Measurements from ENCODE around the gene NXT2.
"Not testable (repeated sequence)": the region's sequence is repeated elsewhere in the genome, so short reads cannot be mapped to it uniquely, and the experiment has no call there.

Gene NXT2

DNA sequence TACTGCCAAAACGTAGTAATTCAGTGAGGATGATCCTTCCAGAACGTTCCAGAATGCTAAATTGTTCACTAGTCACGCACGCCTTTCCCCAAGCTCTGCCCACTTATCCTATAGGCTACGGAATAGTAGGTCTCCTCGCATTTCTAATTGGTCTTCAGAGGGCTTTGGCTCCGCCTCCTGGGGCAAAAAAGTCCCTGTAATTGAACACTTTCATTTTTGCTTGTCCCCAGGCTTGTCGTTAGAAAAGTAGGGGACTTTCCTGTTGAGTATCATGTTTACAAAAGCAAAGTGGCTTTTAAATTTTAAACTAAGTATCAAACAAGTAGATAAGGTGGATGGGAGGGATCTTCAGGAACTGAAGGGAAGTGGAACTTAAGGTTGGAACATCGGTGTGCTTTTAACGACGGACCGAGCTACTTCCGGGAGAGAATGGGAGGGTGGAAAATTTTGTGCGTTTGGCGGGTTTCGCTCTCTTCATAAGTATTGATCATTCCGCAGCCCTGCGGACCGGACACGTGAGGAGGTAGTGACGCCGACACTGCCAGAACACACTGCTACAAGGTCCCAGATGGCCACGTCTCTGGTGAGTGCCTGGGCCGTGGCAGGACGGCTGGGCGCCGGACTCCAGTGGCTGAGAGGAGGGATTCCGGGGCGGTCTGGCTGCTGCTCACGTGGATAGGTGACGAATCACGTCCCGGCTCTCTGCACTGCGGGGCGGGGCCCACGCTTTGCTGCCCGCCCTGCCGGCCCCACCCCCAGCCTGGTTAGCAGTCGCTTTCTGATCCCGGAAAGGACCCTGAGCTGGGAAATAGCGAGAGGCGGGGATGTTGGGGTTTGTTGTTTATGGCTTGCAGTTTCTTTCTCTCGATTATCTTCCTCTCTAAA lies at the start of gene NXT2:
NXT2 (plus strand) TSS at position 406 of the 885 bp plus-strand sequence; CDS start at position 569, 163 bp downstream.
- FAIRE-seq, result no peak

DNA sequence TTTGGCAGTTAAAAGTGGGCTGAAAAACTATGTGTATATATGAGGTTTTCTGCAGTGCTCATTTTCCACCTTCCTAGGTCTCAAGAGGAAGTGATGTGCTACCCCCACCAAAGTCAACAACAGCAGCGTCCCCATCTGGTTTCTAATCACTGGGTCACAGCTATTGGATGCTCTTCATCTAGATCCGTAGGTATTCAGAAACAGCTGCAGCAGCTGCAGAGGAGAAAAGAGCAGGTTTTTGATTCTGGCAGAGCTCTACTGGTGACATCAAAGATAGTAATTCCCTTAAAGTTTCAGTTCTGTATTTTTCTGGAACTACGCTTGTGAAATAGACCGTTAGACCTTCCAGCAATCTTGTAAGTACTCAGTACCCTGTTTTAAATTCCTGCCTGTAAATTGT lies 49.0 kb upstream of the NXT2 start:
- no peak for FAIRE-seq

- FAIRE-seq, result no peak
Observed at GRCh38 chrX:109489174-109489573, 47.5 kb upstream of the NXT2 start.

DNA sequence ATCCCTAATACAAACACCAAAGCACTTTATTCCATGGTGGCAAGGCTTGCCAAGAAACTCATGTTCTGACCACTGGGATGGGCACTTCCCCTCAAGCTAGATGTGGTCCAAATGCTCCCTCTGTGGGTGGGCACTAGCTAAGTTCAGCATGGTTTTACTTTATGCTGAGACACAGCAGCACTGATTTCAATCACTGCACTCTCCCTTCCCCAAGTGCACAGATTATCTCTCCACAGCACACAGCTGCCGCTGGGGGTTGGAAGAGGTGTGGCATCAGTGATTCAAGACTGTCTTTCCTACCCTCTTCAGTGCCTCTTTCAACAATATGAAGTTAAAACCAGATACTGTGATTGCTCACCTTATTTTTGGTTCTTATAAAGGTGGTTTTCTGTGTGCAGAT lies 38.2 kb upstream of the NXT2 start:
- no peak for FAIRE-seq

- no peak for FAIRE-seq
Observed at GRCh38 chrX:109501176-109501575, 35.5 kb upstream of the NXT2 start.

- FAIRE-seq, result no peak
Observed at GRCh38 chrX:109508915-109509314, 27.7 kb upstream of the NXT2 start.

- no peak for FAIRE-seq
Observed at GRCh38 chrX:109511113-109511512, 25.5 kb upstream of the NXT2 start.

- no peak for FAIRE-seq
Observed at GRCh38 chrX:109519001-109519400, 17.6 kb upstream of the NXT2 start.

- FAIRE-seq, result no peak
Observed at GRCh38 chrX:109533005-109533404, 3.6 kb upstream of the NXT2 start.

GRCh38 chrX:109533631-109534030 lies 3.0 kb upstream of the NXT2 start:
- FAIRE-seq, result no peak

- no peak for FAIRE-seq
Observed at GRCh38 chrX:109534933-109535332, 1.7 kb upstream of the NXT2 start.

DNA sequence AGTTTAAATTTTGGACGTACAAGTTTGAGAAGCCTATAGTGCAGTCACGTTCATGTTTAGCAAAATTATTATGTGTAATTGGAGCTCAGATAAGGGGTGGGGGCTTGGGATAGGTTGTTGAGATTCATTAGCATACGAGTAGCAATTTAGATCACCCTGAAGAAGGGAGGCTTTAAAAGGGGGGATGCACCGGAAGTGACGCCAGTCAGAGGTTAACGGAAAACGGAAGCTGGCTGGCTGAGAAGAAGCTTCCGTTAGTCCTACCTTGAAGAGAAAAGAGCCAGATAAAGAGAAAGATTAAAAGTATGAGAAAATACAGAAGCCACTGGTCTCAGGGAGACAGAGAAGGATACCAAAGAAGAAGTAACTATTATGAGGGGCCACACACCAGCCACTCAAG lies 1.1 kb upstream of the NXT2 start:
- no peak for FAIRE-seq

- FAIRE-seq, result no peak
Observed at GRCh38 chrX:109537324-109537665, 651 bp downstream of the NXT2 start.

DNA sequence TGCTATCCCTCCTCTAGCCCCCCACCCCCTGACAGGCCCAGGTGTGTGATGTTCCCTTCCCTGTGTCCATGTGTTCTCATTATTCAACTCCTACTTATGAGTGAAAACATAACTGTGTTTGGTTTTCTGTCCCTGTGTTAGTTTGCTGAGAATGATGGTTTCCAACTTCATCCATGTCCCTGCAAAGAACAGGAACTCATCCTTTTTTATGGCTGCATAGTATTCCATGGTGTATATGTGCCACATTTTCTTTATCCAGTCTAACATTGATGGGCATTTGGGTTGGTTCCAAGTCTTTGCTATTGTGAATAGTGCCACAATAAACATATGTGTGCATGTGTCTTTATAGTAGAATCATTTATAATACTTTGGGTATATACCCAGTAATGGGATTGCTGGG lies 2.4 kb downstream of the NXT2 start:
- FAIRE-seq, result not testable (repeated sequence)

DNA sequence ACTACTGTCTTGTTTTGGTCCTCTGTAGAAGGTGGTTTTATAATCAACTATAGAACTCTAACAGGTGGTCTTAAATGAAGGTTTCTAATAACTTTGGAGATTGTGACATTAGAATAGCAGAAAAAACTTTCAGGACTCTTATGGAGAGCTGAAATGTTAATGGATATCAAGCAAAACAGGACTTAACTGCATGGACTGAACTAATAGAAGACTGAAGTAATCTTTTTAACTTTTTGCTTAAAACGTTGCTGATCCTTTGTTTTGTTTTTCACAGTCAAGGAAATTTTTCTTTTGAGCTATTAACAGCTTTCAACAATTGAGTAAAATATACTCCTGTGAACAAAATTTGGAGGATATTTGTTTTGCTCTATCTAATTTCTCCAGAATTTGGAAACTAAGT lies 17.2 kb downstream of the NXT2 start:
- no peak for FAIRE-seq

DNA sequence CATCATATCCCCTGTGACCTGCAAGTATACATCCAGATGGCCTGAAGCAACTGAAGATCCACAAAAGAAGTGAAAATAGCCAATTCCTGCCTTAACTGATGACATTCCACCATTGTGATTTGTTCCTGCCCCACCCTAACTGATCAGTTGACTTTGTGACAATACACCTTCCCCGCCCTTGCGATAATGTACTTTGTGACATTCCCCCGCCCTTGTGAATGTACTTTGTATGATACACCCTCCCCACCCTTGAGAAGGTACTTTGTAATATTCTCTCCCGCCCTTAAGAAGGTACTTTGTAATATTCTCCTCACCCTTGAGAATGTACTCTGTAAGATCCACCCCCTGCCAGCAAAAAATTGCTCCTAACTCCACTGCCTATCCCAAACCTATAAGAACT lies 39.4 kb downstream of the NXT2 start:
- FAIRE-seq, result not testable (repeated sequence)

DNA sequence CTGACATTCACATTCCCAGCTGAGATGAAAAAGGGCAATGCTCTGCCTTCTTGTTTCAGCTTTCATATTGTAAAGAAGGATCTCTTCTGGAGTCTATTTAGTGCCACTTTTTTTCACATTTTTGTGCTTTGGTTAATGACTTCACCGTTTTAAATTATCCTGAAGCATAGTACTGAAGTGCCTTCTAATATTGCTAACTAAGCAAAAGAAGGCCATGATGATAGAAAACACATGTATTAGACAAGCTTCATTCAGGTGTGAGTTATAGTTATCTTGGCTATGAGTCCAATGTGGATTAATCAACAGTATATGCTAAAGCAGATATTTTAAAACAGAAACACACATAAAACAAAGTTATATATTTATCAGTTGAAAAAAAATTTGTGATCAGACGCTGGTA lies 40.4 kb downstream of the NXT2 start:
- no peak for FAIRE-seq

DNA sequence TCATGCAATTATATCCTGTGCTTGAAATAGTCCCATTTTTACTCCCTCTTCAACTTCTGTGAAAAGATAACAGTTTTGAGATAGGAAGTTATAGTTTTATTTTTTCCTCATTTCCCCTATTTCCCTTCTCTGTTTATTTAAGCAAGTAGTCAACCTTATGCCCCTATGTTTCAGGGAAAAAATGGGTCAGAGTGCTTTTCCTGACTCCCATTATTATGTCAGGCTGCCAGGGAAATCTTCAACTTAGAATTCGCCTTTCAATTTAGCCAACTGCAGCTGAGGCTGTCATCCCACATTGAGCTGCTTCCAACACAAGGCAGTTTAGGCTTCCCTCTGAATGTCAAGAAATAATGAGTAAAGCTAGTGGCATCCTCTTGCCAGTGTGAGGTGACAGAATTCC lies 42.3 kb downstream of the NXT2 start:
- FAIRE-seq, result no peak

- no peak for FAIRE-seq
Observed at GRCh38 chrX:109585488-109585887, 48.8 kb downstream of the NXT2 start.

DNA sequence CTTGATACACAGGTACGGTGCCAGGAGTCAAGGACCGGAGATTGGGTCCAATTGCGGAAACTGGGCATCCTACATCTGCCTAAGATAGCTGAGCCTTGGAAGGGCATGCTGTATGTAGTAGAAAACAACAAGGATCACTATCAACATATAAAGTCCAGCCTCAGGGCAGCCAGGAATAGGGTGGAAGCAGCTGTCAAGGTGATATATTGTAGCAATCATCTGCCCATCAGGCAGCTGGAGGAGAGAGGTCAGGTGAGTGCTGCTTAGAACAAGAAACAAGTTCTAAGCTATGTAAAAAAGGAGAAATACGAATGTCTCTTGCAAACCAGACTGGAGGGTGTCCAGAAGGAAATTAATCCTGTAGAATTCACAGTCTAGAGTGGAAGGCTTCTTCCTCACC lies 53.5 kb downstream of the NXT2 start:
- no peak for FAIRE-seq

Data from TTC549 (cell line).